ENCODE results near the gene IRS1.

The IRS1 gene

DNA sequence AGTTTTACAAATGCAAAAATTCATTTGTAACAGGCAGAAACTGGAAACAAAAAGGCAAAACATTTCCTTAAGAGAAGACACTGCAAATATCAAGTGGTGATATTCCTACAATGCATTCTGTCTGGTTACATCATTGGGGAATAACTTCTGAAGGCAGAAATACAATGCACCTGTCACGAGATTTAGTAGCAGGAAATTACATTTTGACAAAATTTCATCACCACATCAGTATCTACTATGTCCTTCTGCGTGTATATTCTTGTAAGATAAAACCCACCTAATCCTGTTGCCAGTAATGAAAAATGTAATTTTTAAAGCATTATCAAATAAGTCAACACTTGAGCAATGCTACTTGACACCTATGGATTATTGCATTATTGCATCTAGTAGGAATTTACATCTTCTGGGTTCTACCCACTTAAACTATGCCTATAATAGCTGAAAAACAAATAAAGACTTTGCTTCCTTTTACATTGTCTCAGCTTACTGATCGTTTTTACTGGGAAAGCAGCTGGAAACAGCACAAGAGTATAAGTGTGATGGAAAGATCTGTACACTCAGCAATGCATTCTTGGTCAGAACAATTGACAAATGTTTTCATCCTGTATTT is 59.5 kb downstream of the IRS1 start:
- H2AFZ ChIP-seq (ENCODE audit: low read depth, low read length, severe bottlenecking), result no peak overlapping the region
- H3K4me2 ChIP-seq (ENCODE audit: low read depth, low read length, poor library complexity, severe bottlenecking), result no peak overlapping the region
- no peaks in the 10 kb centered on the region for H3K36me3 ChIP-seq (ENCODE audit: low read length)
- H3K9ac ChIP-seq (ENCODE audit: low read length), result no peak overlapping the region
- H4K20me1 ChIP-seq (ENCODE audit: low read depth, low read length), result no peaks in the 10 kb centered on the region
- no peak overlapping the region for H3K27ac ChIP-seq (ENCODE audit: low read depth, low read length)
- H3K79me2 ChIP-seq (ENCODE audit: insufficient read depth, low read length), result no peaks in the 10 kb centered on the region
- no peaks in the 10 kb centered on the region for H3F3A ChIP-seq (ENCODE audit: insufficient read depth)
- no peaks in the 10 kb centered on the region for H3K27me3 ChIP-seq (ENCODE audit: low read length)
- TF ChIP-seq EZH2phosphoT487 (conservative IDR thresholded peaks at IDR 0.05; ENCODE audit: low read length), result no peak
- TF ChIP-seq, protein P1, sequence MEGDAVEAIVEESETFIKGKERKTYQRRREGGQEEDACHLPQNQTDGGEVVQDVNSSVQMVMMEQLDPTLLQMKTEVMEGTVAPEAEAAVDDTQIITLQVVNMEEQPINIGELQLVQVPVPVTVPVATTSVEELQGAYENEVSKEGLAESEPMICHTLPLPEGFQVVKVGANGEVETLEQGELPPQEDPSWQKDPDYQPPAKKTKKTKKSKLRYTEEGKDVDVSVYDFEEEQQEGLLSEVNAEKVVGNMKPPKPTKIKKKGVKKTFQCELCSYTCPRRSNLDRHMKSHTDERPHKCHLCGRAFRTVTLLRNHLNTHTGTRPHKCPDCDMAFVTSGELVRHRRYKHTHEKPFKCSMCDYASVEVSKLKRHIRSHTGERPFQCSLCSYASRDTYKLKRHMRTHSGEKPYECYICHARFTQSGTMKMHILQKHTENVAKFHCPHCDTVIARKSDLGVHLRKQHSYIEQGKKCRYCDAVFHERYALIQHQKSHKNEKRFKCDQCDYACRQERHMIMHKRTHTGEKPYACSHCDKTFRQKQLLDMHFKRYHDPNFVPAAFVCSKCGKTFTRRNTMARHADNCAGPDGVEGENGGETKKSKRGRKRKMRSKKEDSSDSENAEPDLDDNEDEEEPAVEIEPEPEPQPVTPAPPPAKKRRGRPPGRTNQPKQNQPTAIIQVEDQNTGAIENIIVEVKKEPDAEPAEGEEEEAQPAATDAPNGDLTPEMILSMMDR (IDR thresholded peaks at IDR 0.05; ENCODE audit: insufficient read depth, low read length, poor library complexity, severe bottlenecking), result no peak
- H3K9me3 ChIP-seq (ENCODE audit: insufficient read depth, low read length), result no peaks in the 10 kb centered on the region
- H3K9me2 ChIP-seq (replicated peaks; ENCODE audit: insufficient read depth, low read length), result no peaks in the 10 kb centered on the region
- H3K4me3 ChIP-seq (ENCODE audit: insufficient read depth, low read length, poor library complexity, severe bottlenecking), result no peak overlapping the region

DNA sequence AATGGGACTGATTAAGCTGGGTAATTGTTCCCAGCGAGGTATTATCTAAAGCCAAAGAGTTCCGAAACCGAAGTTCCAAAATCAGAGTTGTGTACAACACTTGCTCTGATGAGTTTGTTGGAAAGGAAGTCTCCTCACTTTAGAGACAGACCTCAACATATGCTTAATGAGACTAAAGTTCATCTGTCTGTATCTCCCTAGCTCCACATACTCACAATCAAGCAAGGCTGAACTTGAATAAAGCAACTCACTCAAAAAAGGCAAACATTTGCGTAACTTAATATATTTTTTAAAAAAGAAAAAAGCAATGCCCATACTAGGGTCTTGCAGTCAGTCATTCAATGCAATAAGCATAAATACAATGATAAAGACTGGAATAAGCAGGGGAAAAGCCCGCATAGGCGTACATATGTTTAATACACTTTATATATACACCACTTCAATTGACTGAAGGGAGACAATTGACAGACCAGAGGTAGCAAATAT is 60.0 kb downstream of the IRS1 start:
- no peak overlapping the region for H3K27ac ChIP-seq (ENCODE audit: low read depth, low read length)
- TF ChIP-seq, protein P1 (IDR thresholded peaks at IDR 0.05; ENCODE audit: insufficient read depth, low read length, poor library complexity, severe bottlenecking), result no peak
- TF ChIP-seq EZH2phosphoT487 (conservative IDR thresholded peaks at IDR 0.05; ENCODE audit: low read length), result no peak

DNA sequence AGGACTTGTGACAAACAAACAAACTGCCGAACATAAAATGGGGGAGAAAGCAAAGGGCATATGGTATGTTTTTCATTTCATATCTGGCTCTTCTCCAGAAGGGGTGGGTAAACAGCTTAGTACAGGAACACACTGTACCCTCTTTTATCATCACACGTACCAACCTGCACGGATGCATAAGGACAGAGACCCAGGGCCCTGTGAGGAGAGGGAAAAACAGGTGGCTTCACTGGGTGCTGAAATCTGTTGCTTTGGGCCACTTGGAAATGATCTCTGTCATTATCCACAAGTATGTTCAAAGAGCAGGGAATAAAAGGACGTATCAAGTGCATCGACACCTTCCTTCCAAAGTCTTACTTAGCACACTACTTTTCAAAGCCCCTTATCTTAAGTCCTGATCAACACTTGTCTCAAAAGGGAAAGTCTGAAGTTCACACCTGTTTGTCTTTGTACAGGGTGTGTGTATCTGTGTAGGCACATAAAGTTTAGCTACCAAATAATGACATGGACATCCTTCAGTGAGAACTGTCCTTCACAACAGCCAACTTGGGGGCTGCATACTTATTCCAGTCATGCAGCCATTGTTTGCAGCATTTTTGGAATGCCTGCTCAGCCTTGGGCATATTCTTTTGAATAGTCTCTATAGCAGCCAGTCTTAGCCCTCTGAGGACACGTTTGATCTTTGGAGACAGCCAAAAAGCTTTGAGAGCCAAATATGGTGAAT is 60.6 kb downstream of the IRS1 start:
- H3K27ac ChIP-seq (ENCODE audit: low read depth, low read length), result no peak overlapping the region
- H3K4me3 ChIP-seq (ENCODE audit: insufficient read depth, low read length, poor library complexity, severe bottlenecking), result no peak overlapping the region
- TF ChIP-seq, protein P1 (IDR thresholded peaks at IDR 0.05; ENCODE audit: insufficient read depth, low read length, poor library complexity, severe bottlenecking), result no peak
- TF ChIP-seq EZH2phosphoT487 (conservative IDR thresholded peaks at IDR 0.05; ENCODE audit: low read length), result no peak
- no peak overlapping the region for H3K4me2 ChIP-seq (ENCODE audit: low read depth, low read length, poor library complexity, severe bottlenecking)
- no peaks in the 10 kb centered on the region for H4K20me1 ChIP-seq (ENCODE audit: low read depth, low read length)
- no peaks in the 10 kb centered on the region for H3K27me3 ChIP-seq (ENCODE audit: low read length)
- no peaks in the 10 kb centered on the region for H3K9me2 ChIP-seq (replicated peaks; ENCODE audit: insufficient read depth, low read length)
- no peaks in the 10 kb centered on the region for H3K36me3 ChIP-seq (ENCODE audit: low read length)
- no peaks in the 10 kb centered on the region for H3F3A ChIP-seq (ENCODE audit: insufficient read depth)
- no peaks in the 10 kb centered on the region for H3K79me2 ChIP-seq (ENCODE audit: insufficient read depth, low read length)
- H2AFZ ChIP-seq (ENCODE audit: low read depth, low read length, severe bottlenecking), result no peak overlapping the region
- H3K9ac ChIP-seq (ENCODE audit: low read length), result no peak overlapping the region
- H3K9me3 ChIP-seq (ENCODE audit: insufficient read depth, low read length), result no peaks in the 10 kb centered on the region

More for the DNA sequence above, 60.0 kb downstream of the IRS1 start:
- no peaks in the 10 kb centered on the region for H3K79me2 ChIP-seq (ENCODE audit: insufficient read depth, low read length)
- H3K9ac ChIP-seq (ENCODE audit: low read length), result no peak overlapping the region
- H3K4me2 ChIP-seq (ENCODE audit: low read depth, low read length, poor library complexity, severe bottlenecking), result no peak overlapping the region
- no peaks in the 10 kb centered on the region for H3K9me3 ChIP-seq (ENCODE audit: insufficient read depth, low read length)
- H3K9me2 ChIP-seq (replicated peaks; ENCODE audit: insufficient read depth, low read length), result no peaks in the 10 kb centered on the region
- H3K36me3 ChIP-seq (ENCODE audit: low read length), result no peaks in the 10 kb centered on the region
- H3F3A ChIP-seq (ENCODE audit: insufficient read depth), result no peaks in the 10 kb centered on the region
- no peak overlapping the region for H3K4me3 ChIP-seq (ENCODE audit: insufficient read depth, low read length, poor library complexity, severe bottlenecking)
- no peaks in the 10 kb centered on the region for H3K27me3 ChIP-seq (ENCODE audit: low read length)
- no peaks in the 10 kb centered on the region for H4K20me1 ChIP-seq (ENCODE audit: low read depth, low read length)
- no peak overlapping the region for H2AFZ ChIP-seq (ENCODE audit: low read depth, low read length, severe bottlenecking)

Measured in SU-DHL-6 (cell line).